HEK293 (cell line): ENCODE data around the gene CA12.

ENCODE experiments used
- CTCF ChIA-PET: fragments of 350-600 bp; formaldehyde crosslinking; extraction: SDS; loops from one replicate; lab custom pipeline; 2021; ENCODE audit warnings: antibody characterized with exemption; lab: Yijun Ruan, JAX
- POLR2A ChIA-PET: fragments of 300-600 bp; formaldehyde crosslinking; extraction: SDS; loops from one replicate; lab custom pipeline; 2020; ENCODE audit warnings: antibody characterized with exemption, inconsistent platforms; lab: Yijun Ruan, JAX
- H3K27ac ChIP-seq: fragments of 200-500 bp; sonication (Bioruptor generic); 2 replicates; pipeline ENCODE4 v1.5.1; 2014; ENCODE audit warnings: low read depth, low read length, control low read depth, inconsistent platforms; ENCODE audit errors: extremely low read depth
- H3K36me3 ChIP-seq, 2 experiments: fragments of 200-500 bp in 1 of 2; sonication (Bioruptor generic) in 1 of 2; 1 replicate in 1 of 2; 2 replicates in 1 of 2; pipeline ENCODE4 v1.5.1; 2014 to 2017; ENCODE audit warnings: inconsistent platforms in 2 of 2, low read length in 2 of 2; ENCODE audit not compliant: control insufficient read depth in 2 of 2, insufficient read depth in 1 of 2
- H3K4me1 ChIP-seq: fragments of 200-500 bp; sonication (Bioruptor generic); 2 replicates; pipeline ENCODE4 v1.5.1; 2014; ENCODE audit warnings: mild to moderate bottlenecking, low read length, inconsistent platforms; ENCODE audit not compliant: control insufficient read depth, insufficient read depth
- H3K4me3 ChIP-seq: 2 replicates; pipeline ENCODE4 v1.5.1; 2011; ENCODE audit warnings: low read depth, mild to moderate bottlenecking, control low read depth, low read length, moderate library complexity
- H3K9me3 ChIP-seq: fragments of 200-500 bp; sonication (Bioruptor generic); 2 replicates; pipeline ENCODE4 v1.5.1; 2014; ENCODE audit warnings: low read depth, low read length, inconsistent platforms; ENCODE audit not compliant: control insufficient read depth, insufficient read depth
- AEBP2 ChIP-seq: fragments of 450-650 bp; formaldehyde crosslinking; IDR thresholded peaks from 2 replicates; pipeline ENCODE4 v1.5.1; 2016; ENCODE audit warnings: missing biosample characterization, missing genetic modification characterization, borderline replicate concordance
- GLIS2 ChIP-seq: fragments of 450-650 bp; formaldehyde crosslinking; IDR thresholded peaks from 2 replicates; pipeline ENCODE4 v1.5.1; 2016; ENCODE audit warnings: missing biosample characterization, missing genetic modification characterization
- KLF1 ChIP-seq: fragments of 450-650 bp; formaldehyde crosslinking; IDR thresholded peaks from 2 replicates; pipeline ENCODE4 v1.5.1; 2016; ENCODE audit warnings: missing biosample characterization, missing genetic modification characterization
- ZBTB17 ChIP-seq: fragments of 450-650 bp; formaldehyde crosslinking; IDR thresholded peaks from 2 replicates; pipeline ENCODE4 v1.5.1; 2016; ENCODE audit warnings: missing biosample characterization, missing genetic modification characterization
- ZBTB20 ChIP-seq: fragments of 450-650 bp; formaldehyde crosslinking; IDR thresholded peaks from 2 replicates; pipeline ENCODE4 v1.5.1; 2016; ENCODE audit warnings: missing biosample characterization, missing genetic modification characterization
- ZBTB44 ChIP-seq: fragments of 450-650 bp; IDR thresholded peaks from 2 replicates; pipeline ENCODE4 v1.5.1; 2018; ENCODE audit warnings: missing biosample characterization, mild to moderate bottlenecking, missing genetic modification characterization
- ZNF155 ChIP-seq: fragments of 450-650 bp; formaldehyde crosslinking; IDR thresholded peaks from 2 replicates; pipeline ENCODE4 v1.5.1; 2016; ENCODE audit warnings: missing biosample characterization, missing genetic modification characterization
- ZNF202 ChIP-seq: fragments of 450-650 bp; formaldehyde crosslinking; IDR thresholded peaks from 2 replicates; pipeline ENCODE4 v1.5.1; 2016; ENCODE audit warnings: missing biosample characterization, missing genetic modification characterization, borderline replicate concordance
- ZNF221 ChIP-seq: fragments of 450-650 bp; formaldehyde crosslinking; IDR thresholded peaks from 2 replicates; pipeline ENCODE4 v1.5.1; 2017; ENCODE audit warnings: missing biosample characterization, missing genetic modification characterization, borderline replicate concordance
- ZNF335 ChIP-seq: fragments of 450-650 bp; formaldehyde crosslinking; conservative IDR thresholded peaks from 2 replicates; pipeline ENCODE4 v1.5.1; 2016; ENCODE audit warnings: missing biosample characterization, missing genetic modification characterization
- ZNF585B ChIP-seq: fragments of 450-650 bp; formaldehyde crosslinking; IDR thresholded peaks from 2 replicates; pipeline ENCODE4 v1.5.1; 2016; ENCODE audit warnings: missing biosample characterization, missing genetic modification characterization
- ZNF677 ChIP-seq: fragments of 450-650 bp; IDR thresholded peaks from 2 replicates; pipeline ENCODE4 v1.5.0; 2018; ENCODE audit warnings: missing biosample characterization, mild to moderate bottlenecking, missing genetic modification characterization, moderate library complexity
- ZNF704 ChIP-seq: fragments of 450-650 bp; formaldehyde crosslinking; IDR thresholded peaks from 2 replicates; pipeline ENCODE4 v1.5.1; 2016; ENCODE audit warnings: missing biosample characterization, missing genetic modification characterization
- ZNF76 ChIP-seq: fragments of 450-650 bp; formaldehyde crosslinking; IDR thresholded peaks from 2 replicates; pipeline ENCODE4; 2016; ENCODE audit warnings: low read depth, missing biosample characterization, missing genetic modification characterization, borderline replicate concordance
- ZNF791 ChIP-seq: fragments of 450-650 bp; formaldehyde crosslinking; IDR thresholded peaks from 2 replicates; pipeline ENCODE4 v1.5.1; 2016; ENCODE audit warnings: missing biosample characterization, missing genetic modification characterization
- ZNF837 ChIP-seq: fragments of 450-650 bp; formaldehyde crosslinking; IDR thresholded peaks from 2 replicates; pipeline ENCODE4 v1.5.1; 2016; ENCODE audit warnings: missing biosample characterization, missing genetic modification characterization
- TF ChIP-seq, protein P1 (sequence below): fragments of 450-650 bp; formaldehyde crosslinking; IDR thresholded peaks from 2 replicates; pipeline ENCODE4 v1.5.1; 2016; ENCODE audit warnings: missing biosample characterization, missing genetic modification characterization

The CA12 gene

GRCh38 chr15:63354821-63355650 is 26.6 kb downstream of the CA12 start:
- POLR2A ChIA-PET: no interaction called here
- no peak for TF ChIP-seq ZNF677 (tag by site-specific recombination)
- TF ChIP-seq KLF1 (tag by site-specific recombination): peak; percentile 71
- Histone ChIP-seq H3K4me1 (0 out of 2 replicates have a peak, but pooled peaks cover 3% of the 10 kb centered on the region), H3K9me3 (no peaks in the 10 kb centered on the region), H3K27ac (no peak overlapping the region), H3K4me3 (no peak overlapping the region), H3K36me3 (no peaks in the 10 kb centered on the region)
- CTCF ChIA-PET: no interaction called here

GRCh38 chr15:63353887-63354286 is 27.8 kb downstream of the CA12 start:
- ChIA-PET CTCF (no interaction called here), POLR2A (no interaction called here)
- Histone ChIP-seq H3K4me1 (0 out of 2 replicates have a peak, but pooled peaks cover 3% of the 10 kb centered on the region), H3K36me3 (no peaks in the 10 kb centered on the region), H3K27ac (no peak overlapping the region), H3K9me3 (no peaks in the 10 kb centered on the region), H3K4me3 (no peak overlapping the region)
- no peak for TF ChIP-seq ZNF202 (tag by site-specific recombination)
- no peak for TF ChIP-seq ZBTB44
- no peak for TF ChIP-seq AEBP2 (tag by site-specific recombination)
- TF ChIP-seq ZBTB20 (tag by site-specific recombination): no peak
- TF ChIP-seq ZBTB17 (tag by site-specific recombination): no peak
- TF ChIP-seq ZNF155 (tag by site-specific recombination): no peak
- TF ChIP-seq ZNF704: no peak
- no peak for TF ChIP-seq ZNF837 (tag by site-specific recombination)

GRCh38 chr15:63353261-63353660 is 28.4 kb downstream of the CA12 start:
- no peak for TF ChIP-seq ZNF585B
- no peak for TF ChIP-seq ZNF791
- TF ChIP-seq, protein P1, sequence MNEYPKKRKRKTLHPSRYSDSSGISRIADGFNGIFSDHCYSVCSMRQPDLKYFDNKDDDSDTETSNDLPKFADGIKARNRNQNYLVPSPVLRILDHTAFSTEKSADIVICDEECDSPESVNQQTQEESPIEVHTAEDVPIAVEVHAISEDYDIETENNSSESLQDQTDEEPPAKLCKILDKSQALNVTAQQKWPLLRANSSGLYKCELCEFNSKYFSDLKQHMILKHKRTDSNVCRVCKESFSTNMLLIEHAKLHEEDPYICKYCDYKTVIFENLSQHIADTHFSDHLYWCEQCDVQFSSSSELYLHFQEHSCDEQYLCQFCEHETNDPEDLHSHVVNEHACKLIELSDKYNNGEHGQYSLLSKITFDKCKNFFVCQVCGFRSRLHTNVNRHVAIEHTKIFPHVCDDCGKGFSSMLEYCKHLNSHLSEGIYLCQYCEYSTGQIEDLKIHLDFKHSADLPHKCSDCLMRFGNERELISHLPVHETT (tag by site-specific recombination): no peak
- no peak for TF ChIP-seq ZNF76 (tag by site-specific recombination)
- no peak for TF ChIP-seq ZNF221 (tag by site-specific recombination)
- no peak for TF ChIP-seq ZNF202 (tag by site-specific recombination)
- TF ChIP-seq GLIS2 (tag by site-specific recombination): no peak
- no peak for TF ChIP-seq ZNF335 (tag by site-specific recombination)
- TF ChIP-seq, all 188 proteins: peak for 0
- ChIA-PET CTCF (no interaction called here), POLR2A (no interaction called here)
- H3K9me3 ChIP-seq: no peaks in the 10 kb centered on the region
- H3K36me3 ChIP-seq: no peaks in the 10 kb centered on the region
- peaks cover 4% of the 10 kb centered on the region; the same call in 1 of the 2 replicates for H3K4me1 ChIP-seq
- H3K27ac ChIP-seq: no peak overlapping the region
- H3K4me3 ChIP-seq: no peak overlapping the region
